ENCODE measurements around the gene CEBPZ. TPM values are rescaled to one million over a fixed set of nuclear protein-coding genes. Genes with fewer than 3 reads are reported as not detected.

The CEBPZ gene
- total RNA-seq, 2 donors from 2014 or later = 23.5 to 27.5 TPM

DNA sequence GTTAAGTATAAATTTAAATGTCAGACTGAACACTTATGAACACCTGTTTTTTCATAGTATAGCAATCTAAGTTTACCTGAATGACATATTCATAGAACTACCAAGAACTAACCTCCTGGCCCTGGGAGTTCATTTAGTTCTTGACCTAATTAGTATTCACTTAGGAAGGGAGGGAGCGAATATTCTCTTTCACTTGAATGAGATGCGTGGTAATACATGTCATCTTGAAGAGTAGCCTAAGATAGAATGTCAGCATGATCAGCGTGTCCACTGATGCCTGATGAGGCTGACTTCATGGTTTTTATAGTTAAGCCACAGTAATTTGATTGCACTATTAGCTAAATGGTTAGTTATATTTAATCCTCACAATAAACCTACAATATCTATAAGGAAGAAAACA lies 13.4 kb upstream of the CEBPZ start:
- no peaks in the 10 kb centered on the region for H3K27me3 ChIP-seq
- TF ChIP-seq, protein P1, sequence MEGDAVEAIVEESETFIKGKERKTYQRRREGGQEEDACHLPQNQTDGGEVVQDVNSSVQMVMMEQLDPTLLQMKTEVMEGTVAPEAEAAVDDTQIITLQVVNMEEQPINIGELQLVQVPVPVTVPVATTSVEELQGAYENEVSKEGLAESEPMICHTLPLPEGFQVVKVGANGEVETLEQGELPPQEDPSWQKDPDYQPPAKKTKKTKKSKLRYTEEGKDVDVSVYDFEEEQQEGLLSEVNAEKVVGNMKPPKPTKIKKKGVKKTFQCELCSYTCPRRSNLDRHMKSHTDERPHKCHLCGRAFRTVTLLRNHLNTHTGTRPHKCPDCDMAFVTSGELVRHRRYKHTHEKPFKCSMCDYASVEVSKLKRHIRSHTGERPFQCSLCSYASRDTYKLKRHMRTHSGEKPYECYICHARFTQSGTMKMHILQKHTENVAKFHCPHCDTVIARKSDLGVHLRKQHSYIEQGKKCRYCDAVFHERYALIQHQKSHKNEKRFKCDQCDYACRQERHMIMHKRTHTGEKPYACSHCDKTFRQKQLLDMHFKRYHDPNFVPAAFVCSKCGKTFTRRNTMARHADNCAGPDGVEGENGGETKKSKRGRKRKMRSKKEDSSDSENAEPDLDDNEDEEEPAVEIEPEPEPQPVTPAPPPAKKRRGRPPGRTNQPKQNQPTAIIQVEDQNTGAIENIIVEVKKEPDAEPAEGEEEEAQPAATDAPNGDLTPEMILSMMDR (IDR thresholded peaks at IDR 0.05) = no peak
- H3K4me3 ChIP-seq = no peak overlapping the region
- no peaks in the 10 kb centered on the region for H3K9me3 ChIP-seq
- DNase-seq (ENCODE audit: low spot score) = no peak
- no peak overlapping the region for H3K27ac ChIP-seq
- peaks cover 41% of the 10 kb centered on the region for H3K36me3 ChIP-seq
- H3K4me1 ChIP-seq = no peaks in the 10 kb centered on the region

DNA sequence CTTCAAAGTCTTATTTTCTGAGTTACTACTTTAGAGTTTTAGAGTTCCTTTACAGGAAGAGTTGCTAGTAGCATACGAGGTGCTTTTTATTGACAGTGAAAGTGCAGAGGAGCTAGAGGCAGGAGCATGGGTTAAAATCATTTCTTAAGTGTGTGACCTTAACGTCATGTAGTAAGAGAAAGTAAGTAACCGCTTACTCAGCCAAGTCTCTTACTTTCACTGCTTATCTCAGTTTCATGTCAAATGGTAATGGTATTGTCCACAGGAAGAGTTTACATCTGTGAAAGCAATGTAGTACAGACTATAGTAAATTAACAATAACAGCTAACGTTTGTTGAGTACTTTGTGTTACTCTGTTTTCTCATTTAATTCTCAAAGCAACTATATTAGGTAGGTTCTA lies 12.6 kb upstream of the CEBPZ start:
- peaks cover 40% of the 10 kb centered on the region for H3K36me3 ChIP-seq
- no peaks in the 10 kb centered on the region for H3K9me3 ChIP-seq
- DNase-seq (ENCODE audit: low spot score) = no peak
- TF ChIP-seq, protein P1 (IDR thresholded peaks at IDR 0.05) = no peak
- H3K27ac ChIP-seq = no peak overlapping the region
- no peaks in the 10 kb centered on the region for H3K27me3 ChIP-seq
- no peak overlapping the region for H3K4me3 ChIP-seq
- H3K4me1 ChIP-seq = no peaks in the 10 kb centered on the region

DNA sequence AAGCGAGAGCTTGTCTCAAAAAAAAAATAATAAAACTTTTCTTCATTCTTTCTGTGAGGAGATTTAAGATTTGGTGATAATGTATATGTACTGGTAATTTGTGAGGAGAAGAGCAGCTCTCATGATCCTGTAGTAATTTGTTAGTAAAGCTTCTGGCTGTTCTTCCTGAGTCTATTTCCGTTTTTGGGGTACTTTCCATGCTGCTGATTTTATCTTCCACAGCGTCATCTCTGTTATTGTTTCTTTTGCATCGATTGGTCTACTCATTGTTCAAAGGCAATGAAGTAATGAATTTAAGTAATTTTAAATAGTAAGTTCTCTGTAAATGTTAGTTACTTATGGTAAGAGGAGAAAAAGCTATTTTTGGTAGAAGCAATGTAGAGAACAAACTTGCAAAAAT lies 12.0 kb upstream of the CEBPZ start:
- Histone ChIP-seq H3K27me3 (no peaks in the 10 kb centered on the region), H3K27ac (no peak overlapping the region), H3K4me1 (no peaks in the 10 kb centered on the region), H3K9me3 (no peaks in the 10 kb centered on the region), H3K36me3 (peaks cover 34% of the 10 kb centered on the region), H3K4me3 (no peak overlapping the region)
- TF ChIP-seq, protein P1 (IDR thresholded peaks at IDR 0.05) = no peak
- DNase-seq (ENCODE audit: low spot score) = no peak

DNA sequence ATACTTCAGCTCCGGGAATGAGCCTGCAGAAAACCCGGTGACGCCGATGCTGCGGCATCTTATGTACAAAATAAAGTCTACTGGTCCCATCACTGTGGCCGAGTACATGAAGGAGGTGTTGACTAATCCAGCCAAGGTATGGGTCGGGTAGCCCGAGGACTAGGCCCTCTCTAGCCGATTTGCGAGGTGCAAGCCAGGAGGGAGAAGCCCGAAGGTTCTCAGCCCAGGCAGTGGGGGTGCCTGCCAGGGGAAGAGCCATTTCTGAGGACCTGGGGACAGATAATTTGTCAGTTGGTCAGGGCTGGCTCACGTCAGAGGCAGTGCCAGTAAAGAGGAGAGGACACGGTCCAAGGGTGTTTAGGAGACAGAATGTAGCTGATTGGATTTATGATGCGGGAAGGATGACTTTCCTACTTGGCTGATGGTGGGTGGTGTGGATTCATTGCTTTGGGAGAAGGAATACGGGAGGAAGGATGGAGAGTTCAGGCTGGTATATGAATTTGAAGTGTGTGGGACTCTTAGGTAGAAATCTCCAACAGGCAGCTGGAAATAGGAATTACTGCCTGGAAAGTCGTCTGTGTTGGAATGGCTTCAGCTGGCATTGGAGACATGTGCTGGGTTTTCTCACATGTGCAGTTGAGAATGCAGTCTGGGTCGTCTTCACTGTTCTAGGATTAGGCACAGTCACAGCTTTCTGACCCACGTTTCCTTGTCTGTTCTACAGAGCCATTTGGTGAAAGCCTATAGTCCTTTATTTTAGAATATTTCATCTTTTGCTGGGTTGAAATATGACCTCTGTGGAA lies 936 bp upstream of the CEBPZ start:
- H3K4me1 ChIP-seq = peaks cover 0 to 37% of the 10 kb centered on the region in 2 donors

DNA sequence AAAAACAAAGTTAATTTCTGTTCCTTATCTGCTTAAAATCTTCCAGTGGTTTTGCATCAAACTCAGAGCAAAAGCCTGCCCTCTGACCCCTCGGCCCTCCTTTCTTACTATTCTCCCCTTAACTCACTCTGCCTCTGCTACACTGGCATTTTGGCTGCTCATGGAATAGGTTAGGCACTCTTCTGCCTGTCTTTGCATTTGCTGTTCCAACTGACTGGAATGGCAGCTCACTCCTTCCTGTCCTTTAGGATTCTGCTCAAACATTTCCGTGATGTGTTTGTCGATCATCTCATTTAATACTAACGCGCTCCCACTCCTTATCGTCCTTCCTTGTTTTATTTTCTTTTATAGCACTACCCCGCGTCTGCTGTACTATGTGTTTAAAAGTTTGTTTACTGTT lies 815 bp downstream of the CEBPZ start:
- H3K4me3 ChIP-seq = peak overlapping the region; percentile 75 to 86
- no peaks in the 10 kb centered on the region for H3K9me3 ChIP-seq
- no peak for DNase-seq (ENCODE audit: low spot score)
- H3K27me3 ChIP-seq = no peaks in the 10 kb centered on the region
- peak overlapping the region; percentile 88 to 93 for H3K27ac ChIP-seq
- TF ChIP-seq, protein P1 (IDR thresholded peaks at IDR 0.05) = no peak
- H3K36me3 ChIP-seq = peaks cover 14% of the 10 kb centered on the region
- peaks cover 0 to 37% of the 10 kb centered on the region in 2 donors for H3K4me1 ChIP-seq

More for the DNA sequence above, 936 bp upstream of the CEBPZ start:
- DNase-seq (ENCODE audit: low spot score) = no peak
- TF ChIP-seq, protein P1 (IDR thresholded peaks at IDR 0.05) = no peak
- H3K27ac ChIP-seq = peak overlapping the region; percentile 88 to 93
- peak overlapping the region; percentile 75 to 86 for H3K4me3 ChIP-seq
- peaks cover 14% of the 10 kb centered on the region for H3K36me3 ChIP-seq
- no peaks in the 10 kb centered on the region for H3K9me3 ChIP-seq
- H3K27me3 ChIP-seq = no peaks in the 10 kb centered on the region
